SKM-1 (cell line): ENCODE data around the gene CTF1.
A peak's percentile ranks its signal among the peaks of the same experiment; 100 is the strongest.
"Not testable (repeated sequence)": the region's sequence is repeated elsewhere in the genome, so short reads cannot be mapped to it uniquely, and the experiment has no call there.

Experiments used
- DNase-seq: peaks from one replicate; lab custom pipeline; 2025; ENCODE audit not compliant: unreplicated experiment; lab: John Stamatoyannopoulos, UW

The CTF1 gene

DNA sequence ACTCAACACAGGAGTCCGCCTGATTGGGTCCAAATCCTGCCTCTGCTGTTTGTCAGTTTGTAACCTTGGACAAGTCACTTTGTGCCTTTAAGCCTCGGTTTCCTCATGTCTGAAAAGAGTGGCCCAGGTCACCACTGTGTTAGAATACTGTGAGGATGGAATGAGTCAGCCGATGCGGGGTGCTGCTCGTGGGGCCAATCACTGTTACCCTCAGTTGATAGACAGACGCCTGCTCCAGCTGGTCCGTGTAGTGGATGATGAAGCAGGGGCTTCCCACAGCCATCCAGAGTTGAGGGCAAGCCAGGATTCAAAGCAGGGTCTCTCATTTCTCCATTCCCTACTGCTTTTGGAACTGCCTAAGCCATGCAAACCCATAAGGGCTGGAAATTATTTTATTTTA, 32.8 kb downstream of the CTF1 start:
- DNase-seq, result no peak

DNA sequence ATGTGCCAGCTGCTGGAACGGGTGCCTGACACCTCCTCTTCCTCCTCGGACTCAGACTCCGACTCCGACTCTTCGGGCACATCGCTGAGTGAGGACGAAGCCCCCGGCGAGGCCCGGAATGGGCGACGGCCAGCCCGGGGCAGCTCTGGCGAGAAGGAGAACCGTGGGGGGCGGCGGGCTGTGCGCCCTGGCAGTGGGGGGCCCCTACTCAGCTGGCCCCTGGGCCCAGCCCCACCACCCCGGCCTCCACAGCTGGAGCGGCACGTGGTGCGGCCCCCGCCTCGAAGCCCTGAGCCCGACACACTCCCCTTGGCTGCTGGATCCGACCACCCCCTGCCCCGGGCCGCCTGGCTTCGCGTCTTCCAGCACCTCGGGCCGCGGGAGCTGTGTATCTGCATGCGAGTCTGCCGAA, 33.8 kb downstream of the CTF1 start:
- DNase-seq, result no peak

DNA sequence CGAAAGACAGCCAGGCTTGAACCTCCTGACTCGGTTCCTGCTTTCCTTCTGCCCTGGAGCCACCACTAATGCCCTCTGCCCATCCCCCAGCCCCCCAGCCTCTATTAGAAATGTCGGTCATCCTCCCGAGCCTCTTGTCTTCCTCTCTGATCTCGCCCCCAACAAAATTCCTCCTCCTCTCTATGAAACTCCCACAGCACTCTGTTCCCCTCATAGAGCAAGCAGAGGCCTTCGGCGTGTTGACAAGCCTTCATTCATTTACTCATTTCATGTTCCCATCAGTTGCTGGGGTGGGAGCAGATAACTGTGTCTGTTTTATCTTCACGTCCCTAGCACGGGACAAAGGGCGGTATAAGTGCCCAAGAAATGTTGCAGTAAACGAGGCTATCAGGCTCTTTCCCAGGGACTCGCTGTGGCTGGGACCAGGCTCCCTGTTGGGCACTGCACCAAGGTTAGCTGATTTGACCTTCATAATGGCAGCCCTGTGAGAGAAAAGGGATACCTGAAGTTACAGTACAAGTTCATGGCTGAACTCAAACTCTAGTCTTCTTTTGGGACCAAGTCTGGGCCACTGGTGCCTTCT, 34.7 kb downstream of the CTF1 start:
- no peak for DNase-seq

DNA sequence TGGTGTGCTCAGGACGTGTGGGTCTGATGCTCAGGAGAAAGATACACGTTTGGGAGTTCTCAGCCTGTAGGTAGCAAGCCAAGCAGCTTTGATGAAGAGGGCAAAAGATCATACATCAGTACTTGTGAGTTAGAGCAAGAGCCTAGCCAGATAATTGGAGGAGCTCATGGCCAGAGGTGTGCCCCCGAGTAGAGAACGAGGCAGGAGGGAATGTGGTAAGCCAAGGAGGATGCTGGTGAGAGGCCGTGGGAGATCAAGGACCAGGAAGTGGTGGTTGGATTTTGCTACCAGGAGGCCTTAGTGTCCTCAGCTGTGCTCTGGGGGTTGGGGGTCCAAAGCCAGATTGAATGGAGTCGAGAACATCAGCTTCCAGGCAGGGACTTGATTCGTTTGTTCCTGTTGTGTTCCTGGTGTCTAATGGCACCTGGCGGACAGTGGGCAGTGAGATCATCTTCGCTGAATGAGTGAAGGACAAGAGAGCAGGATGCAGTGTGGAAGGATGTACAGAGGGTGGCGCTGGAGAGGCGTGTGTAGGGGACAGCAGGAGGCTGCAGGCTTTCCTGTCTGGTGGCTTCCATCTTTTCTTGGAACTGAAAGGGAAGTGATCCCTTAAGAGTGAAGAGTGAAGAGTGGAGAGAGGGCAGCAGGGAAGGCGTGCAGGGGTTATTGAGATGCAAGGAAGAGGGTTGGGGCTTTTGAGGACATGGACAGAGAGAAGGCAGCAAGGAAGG, 38.6 kb downstream of the CTF1 start:
- peak; percentile 40 for DNase-seq

DNA sequence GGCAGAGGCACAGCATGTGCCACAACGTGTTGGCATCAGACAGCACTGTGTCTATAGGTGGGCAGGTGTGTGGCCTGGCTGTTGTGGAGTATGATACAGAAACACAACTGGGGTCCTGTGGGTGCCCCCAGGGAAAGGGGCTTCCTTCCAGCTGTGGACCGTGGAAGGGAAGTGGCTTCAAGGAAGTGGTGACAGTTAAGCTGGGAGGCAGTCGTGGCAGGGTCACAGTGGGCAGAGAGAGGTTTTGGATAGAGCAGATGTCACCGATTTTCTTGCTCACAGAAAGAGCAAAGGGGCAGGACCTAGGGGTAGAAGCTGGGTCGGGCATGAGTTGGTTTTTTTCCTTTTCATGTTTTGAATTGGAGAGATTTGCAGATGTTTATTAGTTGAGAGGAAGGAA, 41.3 kb downstream of the CTF1 start:
- no peak for DNase-seq

DNA sequence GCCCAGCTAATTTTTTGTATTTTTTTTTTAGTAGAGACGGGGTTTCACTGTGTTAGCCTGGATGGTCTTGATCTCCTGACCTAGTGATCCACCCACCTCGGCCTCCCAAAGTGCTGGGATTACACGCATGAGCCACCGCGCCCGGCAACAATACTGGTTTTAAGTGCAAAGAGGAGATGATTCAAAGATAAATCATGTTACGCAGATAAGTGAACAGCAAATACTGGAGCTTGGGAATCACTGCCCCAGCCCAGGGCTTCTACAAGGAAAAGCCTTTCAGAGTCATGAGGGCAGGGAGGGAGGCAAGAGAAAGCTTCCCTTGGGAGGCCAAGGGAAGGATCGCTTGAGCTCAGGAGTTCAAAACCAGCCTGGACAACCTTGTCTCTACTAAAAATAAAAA, 43.2 kb downstream of the CTF1 start:
- DNase-seq, result not testable (repeated sequence)

DNA sequence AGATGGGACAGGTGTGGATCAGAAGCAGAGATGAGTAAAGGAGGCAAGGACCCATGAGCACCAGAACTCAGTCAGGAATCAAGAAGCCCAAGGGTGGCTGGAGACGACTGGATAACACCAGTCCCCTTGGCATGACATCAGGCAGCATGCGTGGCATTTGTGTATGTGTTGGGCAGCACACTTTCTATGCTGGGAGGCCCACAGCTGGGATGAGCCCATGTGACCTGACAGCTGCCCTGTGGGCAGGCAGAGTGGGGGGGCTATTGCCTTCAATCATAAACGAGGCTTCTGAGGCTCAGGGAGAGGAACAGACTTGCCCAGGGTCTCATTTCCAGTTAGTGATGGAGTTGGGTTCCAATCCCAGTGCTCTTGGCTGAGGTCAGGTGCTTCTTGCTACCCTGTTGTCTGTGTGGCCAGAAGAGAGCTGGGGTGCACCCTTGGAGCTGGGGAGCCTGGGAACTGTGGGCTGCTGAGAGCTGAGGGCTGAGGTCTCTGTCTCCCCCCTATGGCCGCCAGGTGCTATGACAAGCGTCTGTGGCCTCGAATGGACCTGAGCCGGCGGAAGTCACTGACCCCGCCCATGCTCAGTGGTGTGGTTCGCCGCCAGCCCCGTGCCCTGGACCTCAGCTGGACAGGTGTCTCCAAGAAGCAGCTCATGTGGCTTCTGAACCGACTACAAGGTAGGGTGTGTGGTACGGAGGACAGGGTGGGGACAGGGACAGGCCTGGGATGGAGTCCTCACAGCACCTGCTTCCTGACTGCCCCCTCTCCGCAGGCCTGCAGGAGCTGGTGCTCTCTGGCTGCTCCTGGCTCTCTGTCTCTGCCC, 45.4 kb downstream of the CTF1 start:
- no peak for DNase-seq

DNA sequence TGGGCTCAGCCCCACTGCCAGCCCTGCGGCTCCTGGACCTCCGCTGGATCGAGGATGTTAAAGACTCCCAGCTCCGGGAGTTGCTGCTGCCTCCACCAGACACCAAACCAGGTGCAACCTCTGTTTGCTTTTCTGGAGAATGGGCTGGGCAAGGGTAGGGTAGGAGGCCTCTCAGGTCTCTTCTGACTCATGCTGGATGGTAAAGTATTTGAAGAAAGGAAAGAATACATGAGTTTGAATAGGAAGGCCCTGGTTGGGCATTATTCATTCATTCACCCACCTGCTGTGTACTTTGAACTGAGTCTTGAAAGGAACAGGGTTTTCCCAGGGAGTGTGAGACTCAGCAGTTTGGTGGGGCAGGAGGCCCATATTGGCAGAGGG, 46.0 kb downstream of the CTF1 start:
- DNase-seq, result no peak

DNA sequence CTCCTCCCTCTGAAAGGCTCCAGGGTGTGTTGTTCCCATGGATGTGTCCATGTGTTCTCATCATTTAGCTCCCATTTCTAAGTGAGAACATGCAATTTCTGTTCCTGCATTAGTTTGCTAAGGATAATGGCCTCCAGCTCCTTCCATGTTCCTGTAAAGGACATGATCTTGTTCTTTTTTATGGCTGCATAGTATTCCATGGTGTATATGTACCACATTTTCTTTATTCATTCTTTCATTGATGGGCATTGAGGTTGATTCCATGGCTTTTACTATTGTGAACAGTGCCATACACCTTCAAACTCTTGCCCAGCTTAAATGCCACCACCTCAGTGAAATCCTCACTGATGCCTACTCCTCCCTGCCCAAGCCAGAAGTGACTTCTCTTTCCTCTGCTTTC, 47.9 kb downstream of the CTF1 start:
- no peak for DNase-seq

DNA sequence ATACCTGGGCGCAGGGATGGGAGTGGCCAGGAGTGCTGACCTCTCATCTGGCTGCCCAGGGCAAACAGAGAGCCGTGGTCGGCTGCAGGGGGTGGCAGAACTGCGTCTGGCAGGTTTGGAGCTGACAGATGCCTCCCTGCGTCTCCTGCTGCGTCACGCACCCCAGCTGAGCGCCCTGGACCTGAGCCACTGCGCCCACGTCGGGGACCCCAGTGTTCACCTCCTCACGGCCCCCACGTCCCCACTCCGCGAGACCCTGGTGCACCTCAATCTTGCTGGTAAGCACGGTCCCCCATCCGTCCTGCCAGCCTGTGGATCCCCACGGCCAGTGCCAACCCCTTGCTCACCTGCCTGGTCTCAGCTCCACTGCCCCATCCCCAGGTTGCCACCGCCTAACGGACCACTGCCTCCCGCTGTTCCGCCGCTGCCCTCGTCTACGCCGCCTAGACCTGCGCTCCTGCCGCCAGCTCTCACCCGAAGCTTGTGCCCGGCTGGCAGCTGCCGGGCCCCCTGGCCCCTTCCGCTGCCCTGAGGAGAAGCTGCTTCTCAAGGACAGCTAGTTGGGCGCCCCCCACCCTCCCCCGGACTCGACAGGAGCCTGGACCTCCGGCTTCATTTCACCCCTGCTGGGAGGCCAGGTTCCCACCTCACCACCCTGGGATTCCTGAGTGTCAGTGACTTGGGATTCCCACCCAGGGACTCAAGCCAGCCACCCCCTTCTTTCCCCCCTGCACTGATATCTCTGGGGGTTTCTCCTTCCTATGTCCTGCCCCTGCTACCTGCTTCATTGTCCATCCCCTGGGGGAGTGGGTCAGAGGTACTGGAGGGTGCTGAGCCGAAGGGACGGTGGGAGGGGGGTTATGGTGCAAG, 50.5 kb downstream of the CTF1 start:
- no peak for DNase-seq

DNA sequence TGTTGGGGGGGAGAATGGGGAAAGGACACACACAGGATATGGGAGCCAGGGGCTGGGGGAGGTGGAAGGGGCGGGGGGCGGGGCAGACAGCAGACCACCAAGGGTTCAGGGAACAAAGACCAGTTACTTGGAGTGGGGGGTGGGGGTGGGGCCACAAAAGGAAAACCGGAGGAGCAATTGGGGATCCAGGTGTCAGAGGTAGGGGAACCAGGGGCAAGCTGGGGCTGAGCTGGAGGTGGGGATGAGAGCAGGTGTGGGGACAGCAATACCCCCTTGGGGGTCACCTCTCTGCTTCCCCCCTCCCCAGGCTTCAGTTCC, 51.1 kb downstream of the CTF1 start:
- no peak for DNase-seq

DNA sequence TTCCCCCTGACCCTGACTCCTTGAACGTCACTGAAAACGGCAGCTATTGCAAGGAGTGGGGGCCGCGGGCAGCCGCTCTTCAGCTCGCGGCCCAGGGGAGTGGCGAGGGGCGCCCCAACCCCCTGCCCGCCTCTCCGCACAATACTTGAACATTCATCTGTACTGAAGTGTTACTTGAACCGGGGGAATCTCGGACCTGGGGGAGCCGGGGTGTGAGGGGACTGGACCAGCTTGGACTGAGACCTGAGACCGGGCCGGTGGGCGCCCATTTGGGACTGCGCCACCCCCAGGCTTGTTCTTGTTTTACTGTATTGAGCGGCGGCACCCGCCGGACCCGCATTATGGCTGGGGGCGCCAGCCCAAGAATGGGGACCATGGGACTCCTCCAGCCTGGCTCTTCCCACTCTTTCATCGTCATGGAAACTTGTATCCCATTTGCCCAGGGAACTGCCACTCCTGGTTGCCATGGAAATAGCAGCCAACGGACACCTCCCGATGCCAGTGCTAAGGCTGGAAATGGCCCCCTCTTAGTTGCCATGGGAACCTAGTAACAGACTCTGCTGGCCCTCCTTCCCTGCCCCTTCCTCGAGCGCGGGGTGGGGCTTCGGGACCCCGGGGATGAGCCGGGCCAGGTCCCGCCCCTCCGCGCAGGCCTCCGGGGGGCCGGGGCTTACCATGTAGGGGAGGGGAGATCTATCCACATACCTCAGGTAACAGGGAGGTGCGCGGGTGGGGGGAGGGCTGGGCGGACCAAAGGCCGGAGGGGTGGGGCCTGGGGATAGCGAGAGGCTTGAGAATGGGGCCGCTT, 51.6 kb downstream of the CTF1 start:
- DNase-seq, result no peak

DNA sequence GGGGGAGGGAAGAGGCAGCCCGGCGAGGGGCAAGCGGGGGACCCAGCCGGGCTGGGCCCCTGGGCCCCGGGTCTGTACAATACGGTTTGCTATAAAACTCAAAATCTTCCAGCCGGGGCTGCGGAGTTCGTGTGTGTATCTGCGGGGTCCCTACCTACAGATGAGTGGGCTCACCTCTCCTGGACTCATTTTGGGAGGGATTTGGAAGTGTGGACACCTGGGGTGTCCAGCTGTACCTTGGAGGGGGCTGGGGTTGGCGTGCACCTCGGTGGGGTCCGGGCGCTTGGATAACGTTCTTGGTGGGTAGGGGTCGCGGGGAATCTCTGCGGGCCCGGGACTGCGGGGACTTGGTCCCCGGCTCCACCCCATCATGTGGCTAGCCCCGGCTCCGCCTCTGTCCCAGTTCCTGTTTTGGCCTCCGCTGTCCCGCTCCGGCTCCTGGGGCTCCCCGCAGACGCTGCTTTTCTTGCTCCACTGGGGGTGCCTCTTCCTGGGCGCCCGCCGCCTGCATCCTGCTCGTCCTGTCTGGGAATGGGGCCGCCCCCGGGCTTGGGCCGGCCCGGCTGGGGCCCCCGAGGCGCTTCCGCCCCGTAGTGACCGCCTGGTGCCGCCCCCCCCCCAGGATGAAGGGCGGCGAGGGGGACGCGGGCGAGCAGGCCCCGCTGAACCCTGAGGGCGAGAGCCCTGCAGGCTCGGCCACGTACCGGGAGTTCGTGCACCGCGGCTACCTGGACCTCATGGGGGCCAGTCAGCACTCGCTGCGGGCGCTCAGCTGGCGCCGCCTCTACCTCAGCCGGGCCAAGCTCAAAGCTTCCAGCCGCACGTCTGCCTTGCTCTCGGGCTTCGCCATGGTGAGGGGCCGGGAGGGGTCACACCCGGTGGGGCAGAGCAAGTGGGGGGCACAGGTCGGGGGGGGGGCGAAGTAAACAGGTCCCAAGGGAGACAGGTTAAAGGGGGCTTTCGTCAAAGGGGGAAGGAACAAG, 52.5 kb downstream of the CTF1 start, which contains the start of gene ORAI3:
ORAI3 (plus strand) TSS at position 402 of the 983 bp plus-strand sequence; CDS start at position 624, 222 bp downstream.
- peak; percentile 69 for DNase-seq

DNA sequence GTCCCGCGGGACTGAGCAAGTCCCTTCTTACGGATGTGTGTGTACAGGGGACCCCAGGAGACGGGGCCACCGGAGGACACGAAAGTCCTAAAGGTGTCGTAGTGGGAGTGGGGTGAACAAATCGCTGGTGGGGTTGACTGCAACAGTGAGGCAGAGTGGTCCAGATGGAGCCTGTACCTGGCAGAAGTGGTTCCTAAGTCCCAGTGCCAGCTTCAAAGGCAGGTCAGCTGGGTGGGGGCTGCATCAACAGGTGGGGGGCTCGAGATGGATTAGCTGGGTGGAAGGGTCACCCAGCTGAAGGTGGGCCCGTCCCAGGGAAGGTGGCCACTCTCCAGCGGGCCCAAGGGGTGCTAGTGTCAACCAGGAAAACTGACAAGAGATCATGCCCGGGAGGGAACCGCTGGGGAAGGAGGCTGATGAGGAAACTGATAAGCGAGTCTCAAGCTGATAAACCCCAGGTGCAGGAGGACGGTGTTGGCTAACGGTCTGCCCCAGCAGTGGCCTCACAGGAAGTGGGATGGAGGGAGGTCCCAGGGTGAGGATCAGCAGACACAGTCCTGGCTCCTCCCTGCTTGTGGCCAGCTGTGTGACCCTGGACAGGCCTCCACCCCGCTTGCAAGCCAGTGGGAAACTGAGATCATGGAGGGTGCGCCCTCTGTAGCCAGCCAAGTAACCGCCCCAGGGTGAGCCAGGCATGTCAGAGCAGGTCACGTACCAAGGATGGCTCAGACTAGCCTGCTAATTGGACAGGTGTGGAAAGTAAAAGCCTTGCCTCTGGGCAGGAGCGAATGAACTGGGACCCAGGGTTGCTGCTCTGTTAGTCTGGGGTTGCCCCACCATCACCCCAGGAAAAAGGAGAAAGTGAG, 53.5 kb downstream of the CTF1 start:
- peak; percentile 89 for DNase-seq

DNA sequence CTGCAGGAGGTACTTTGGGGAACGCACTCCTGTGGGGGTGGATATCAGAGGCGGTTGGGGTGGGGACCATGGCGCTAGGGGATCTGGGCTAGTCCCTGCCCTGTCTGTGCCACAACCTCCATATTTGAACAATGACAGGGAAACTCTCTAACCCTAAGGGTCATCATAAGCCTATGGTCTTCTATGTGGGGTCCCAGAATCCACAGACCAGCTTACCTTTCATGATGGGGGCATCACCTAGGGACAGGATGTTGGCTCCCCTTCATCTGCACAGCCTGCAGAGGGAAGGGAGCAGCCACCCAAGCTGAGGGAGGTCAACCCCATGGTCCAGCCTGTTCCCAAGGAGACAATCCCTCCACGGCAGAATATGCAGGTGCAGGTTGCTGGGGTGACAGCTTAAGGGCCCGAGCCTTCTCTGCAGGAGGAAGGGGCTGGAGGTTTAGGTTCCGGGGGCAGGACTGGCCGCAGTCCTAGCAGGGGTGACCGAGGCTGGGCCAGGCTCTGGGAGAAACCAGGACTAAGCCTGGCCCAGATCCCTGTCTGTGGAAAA, 54.2 kb downstream of the CTF1 start:
- DNase-seq, result no peak

DNA sequence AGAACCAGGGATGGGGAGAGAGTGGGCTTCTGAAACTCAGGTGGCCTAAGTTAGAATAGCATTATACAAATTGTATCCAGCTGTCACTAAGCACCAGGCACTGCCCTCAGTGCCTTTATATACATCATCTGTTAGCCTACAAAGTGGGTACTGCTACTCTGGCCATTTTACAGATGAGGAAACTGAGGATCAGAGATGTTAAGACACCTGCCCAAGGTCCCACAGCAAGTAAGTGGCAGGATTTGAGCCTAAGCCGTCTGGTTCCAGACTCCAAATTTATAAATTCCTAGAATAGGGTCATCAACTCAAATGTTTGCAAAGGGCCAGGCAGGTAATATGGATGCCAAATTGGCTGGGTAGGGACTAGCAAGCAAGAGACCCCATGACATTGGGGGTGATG, 54.8 kb downstream of the CTF1 start:
- DNase-seq, result no peak

DNA sequence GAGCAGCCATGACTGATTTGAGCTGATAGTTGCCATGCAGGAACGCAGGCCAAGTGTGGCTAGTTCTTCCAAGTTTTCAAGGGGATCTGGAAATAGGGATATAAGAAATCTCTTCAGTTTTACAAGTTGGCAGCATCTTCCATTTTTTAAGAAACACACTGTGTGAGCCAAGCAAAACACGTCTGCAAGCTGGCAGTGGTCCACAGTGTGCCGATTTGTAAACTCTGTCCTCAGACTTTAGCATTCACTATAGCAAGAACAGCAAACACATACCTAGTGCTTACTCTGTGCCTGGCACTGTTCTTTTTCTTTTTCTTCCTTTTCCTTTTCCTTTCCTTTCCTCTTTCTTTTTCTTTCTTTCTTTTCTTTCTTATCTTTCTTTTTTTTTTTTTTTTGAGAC, 55.3 kb downstream of the CTF1 start:
- DNase-seq, result no peak

DNA sequence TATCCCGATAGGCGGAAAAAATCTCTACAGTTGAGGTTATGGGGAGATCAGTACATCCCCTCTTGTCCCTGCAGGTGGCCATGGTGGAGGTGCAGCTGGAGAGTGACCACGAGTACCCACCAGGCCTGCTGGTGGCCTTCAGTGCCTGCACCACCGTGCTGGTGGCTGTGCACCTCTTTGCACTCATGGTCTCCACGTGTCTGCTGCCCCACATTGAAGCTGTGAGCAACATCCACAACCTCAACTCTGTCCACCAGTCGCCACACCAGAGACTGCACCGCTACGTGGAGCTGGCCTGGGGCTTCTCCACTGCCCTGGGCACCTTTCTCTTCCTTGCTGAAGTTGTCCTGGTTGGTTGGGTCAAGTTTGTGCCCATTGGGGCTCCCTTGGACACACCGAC, 56.7 kb downstream of the CTF1 start:
- no peak for DNase-seq
